EL (cell line): ENCODE results near the gene TRMO.
A peak's percentile ranks its signal among the peaks of the same experiment; 100 is the strongest.
"Not testable (repeated sequence)": the region's sequence is repeated elsewhere in the genome, so short reads cannot be mapped to it uniquely, and the experiment has no call there.

Source experiments
- DNase-seq: peaks from one replicate; pipeline ENCODE4 v3.0.0-alpha.2; 2016

TRMO gene, protein sequence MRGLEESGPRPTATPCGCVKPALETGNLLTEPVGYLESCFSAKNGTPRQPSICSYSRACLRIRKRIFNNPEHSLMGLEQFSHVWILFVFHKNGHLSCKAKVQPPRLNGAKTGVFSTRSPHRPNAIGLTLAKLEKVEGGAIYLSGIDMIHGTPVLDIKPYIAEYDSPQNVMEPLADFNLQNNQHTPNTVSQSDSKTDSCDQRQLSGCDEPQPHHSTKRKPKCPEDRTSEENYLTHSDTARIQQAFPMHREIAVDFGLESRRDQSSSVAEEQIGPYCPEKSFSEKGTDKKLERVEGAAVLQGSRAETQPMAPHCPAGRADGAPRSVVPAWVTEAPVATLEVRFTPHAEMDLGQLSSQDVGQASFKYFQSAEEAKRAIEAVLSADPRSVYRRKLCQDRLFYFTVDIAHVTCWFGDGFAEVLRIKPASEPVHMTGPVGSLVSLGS

DNA sequence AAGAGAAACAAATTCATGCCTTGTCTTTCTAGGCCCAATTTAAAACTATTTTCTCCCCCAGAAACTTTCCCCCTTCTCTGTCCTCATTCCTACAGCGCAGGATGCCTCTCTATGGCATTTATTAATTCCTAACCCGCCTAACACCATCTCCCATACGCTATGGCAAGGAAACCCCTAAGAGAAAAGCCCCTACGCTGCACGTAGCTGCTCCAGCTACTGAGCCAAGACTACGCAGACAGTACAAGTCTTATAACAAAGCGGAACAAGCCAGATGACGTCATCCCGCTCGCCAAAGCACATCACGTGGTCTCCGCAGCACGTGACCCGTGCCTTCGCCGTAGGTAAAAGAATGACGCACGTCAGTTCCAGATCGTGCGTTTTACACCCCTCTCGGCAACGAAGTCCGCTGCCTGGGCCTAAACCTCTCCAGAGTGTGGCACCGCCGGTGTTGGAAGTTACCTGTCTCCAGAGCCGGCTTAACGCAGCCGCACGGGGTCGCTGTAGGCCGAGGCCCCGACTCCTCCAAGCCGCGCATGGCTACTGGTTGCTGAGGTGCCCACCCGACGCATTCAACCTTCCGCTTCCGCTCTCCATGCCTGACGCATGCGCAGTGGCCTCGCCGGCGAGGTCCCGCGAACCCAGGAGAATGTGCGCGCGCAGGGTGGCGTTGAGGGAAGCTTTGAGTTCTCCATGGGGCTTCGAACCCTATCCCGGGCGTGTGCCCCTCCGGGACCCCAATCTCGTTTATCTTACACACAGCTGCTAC is at the start of gene TRMO:
TRMO (minus strand) TSS at position 542 of the 766 bp plus-strand sequence; CDS start at position 535, 7 bp downstream.
- peak; percentile 98 for DNase-seq

DNA sequence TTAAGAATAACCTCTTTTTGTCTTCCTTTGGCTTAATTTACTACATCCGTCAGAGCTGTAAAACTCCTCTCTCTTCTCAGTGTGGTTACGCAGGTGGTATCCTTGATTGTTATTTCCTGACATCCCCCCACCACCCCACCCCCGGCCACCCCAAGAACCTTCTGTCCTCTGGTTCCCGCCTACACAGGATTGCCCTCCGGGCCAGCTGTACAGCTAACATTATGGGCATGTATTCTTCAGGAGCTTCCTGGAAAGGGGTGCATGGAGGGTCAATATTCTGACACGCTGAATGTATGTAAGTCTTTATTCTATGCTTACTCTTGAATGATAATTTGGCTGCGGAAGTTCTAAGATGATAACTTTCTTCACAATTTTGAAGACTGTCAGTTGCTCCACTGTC is 47.9 kb upstream of the TRMO start:
- no peak for DNase-seq

DNA sequence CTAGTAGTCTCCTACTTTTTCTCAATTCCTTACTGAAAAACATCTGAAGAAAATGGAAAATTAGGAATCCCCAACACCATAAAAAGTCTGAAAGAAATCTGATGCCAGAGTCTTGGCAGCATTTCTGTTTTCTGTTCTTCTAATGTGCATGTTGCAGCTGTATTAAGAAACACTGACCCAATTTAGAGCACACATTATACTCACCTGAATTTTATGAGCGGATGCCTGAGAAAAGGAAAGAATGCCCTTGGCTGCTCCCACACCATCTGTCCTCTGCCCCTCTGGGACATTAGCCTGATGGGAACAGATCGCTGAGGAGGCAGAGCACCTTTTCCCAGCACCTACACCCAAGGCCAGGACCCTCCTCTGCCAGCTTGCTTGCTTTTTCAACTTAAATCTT is 46.7 kb upstream of the TRMO start:
- no peak for DNase-seq

DNA sequence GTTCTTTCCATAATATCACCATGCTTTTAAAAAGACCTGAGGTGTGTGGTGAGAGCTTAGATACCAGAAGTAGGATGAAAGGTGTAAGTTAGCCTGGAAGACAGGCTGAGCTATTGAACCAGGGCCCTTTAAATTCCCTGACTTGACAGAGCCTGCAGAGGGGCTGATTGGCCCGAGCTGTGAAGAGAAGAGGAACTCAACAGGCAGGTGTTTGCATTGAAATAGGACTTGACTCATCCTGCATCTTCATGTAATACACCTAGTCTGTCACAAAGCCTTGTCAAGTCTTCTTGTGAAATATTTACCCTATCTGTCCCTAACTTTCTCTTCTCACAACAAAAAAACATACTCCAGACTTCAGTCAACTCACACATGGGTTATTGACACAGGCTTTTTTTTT is 44.2 kb upstream of the TRMO start:
- no peak for DNase-seq

DNA sequence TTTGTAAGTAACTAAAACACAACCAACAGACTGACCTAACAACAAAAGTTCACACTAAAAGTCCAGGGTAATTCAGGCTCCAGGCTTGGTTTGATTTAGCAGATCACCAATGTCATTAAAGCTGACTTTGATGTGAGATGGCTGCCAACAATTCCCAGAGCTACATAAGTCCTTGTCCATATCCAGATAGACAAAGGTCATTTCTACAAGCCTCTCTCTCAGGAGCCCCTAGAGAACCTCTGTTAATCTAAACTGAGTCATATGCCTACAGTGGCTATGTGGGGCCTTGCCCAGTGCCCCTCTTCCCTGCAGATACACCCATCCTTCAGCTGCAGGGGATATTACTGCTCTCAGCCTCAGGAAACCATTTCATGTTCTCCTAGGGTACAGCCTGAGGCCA is 42.6 kb upstream of the TRMO start:
- no peak for DNase-seq

DNA sequence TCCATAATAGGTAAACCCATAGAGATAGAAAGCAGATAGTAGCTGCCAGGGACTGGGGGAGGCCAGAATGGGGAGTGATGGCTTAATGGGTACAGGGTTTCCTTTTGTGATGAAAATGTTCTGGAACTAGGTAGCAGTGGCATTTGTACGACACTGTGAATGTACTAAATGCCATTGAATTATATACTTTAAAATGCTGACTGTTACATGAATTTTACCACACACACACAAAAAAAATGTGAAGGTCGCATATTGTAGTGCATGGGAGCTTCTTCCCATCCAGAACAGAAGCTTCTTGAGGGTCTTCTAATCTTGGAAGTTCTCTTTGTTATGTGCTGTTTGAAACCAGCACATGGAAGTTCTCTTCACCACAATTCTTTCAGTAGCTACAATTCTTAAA is 40.9 kb upstream of the TRMO start:
- DNase-seq: no peak

DNA sequence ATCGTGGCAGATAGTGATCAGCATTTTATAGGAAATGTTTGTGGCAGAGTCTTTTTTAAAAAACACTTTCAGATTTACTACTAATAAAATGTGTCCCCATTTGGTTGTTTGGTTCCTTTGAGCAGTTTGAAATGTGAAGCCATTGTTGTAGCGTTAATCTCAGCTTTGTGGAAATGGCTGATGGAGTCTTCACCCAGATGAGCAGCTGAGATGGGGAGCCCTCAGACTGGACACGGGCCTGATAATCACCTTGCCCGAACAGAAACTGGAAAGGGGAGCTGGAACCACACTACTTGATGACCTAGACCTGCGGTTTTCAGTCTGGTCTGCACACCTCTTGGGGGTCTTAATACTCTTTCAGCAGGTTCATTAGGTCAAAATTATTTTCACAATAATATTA is 40.3 kb upstream of the TRMO start:
- no peak for DNase-seq

DNA sequence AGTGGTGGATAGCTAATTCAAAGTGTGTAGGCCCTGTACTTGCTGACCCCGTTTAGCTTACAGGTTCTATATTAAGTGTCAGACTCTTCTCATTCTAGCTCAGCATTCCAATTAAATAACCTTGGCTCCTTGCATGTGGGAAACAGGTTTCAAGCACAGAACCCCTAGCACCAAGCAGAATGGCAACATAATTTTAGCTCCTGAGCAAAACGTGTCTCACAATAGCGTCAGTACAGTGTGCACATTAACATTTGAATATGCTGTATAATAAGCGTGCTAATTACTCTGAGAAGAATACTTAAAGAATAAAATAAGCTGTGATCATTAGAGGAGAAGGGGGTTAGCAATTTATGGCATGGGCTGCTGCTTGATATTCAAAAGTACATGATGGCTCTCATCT is 39.8 kb upstream of the TRMO start:
- no peak for DNase-seq

DNA sequence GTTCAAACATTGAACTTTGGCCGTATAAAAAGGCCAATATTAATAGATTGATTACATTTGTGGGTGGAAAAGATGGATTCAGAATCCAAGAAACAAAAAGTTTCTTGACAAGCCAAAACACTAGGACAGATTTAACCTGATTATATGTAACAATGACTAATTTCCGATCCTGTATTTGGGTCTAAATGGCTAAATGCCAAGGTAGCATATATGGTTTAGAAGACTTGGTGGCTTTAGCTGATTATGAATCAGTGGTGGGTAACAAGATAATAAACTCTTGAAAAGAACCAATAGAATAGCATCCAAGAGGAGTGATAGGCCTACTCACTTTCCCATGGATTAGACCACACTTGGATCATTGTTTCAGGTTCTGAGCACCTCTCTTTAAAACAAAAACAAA is 39.1 kb upstream of the TRMO start:
- no peak for DNase-seq

DNA sequence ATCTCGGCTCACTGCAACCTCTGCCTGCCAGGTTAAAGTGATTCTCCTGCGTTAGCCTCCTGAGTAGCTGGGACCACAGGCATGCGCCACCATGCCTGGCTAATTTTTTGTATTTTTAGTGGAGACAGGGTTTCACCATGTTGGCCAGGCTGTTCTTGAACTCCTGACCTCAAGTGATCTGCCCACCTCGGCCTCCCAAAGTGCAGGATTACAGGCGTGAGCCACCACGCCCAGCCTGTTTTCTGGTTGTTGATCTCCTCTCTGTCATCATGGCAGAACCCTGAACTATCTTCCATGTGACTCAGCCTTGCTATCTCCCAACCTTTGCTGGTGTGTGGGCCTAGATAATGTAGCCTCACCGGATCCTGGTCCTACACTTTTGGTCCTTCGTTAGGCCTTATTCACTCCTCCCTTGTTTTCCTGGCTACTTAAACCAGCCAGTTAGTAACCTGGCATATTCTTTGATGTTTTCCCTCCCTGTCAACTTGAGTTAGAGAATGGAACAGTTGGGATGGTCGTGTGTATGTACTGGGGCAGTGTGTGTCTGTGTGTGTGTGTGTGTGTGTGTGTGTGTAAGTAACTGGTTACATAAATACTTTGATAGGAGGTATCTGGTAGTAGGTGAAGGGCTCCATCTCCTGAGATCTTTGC is 38.5 kb upstream of the TRMO start:
- DNase-seq: not testable (repeated sequence)

DNA sequence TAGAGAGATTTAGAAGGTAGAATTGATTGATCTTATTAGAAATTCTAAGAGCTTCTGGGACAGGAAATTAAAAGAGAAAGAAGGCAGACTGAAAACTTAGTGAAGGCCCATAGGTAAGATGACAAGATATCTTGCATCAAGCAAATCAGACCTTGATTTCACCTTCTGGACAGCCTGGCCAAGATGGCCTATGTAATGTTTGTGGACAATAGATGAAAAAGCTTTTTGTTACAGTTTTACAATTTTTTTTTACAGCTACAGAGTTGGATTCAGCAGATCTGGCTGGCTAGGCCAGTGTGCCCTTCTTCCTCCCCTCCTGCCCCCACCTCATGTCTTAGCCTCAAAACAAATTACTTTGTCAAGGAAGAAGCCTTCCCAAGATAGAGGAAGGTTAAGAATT is 37.3 kb upstream of the TRMO start:
- no peak for DNase-seq

DNA sequence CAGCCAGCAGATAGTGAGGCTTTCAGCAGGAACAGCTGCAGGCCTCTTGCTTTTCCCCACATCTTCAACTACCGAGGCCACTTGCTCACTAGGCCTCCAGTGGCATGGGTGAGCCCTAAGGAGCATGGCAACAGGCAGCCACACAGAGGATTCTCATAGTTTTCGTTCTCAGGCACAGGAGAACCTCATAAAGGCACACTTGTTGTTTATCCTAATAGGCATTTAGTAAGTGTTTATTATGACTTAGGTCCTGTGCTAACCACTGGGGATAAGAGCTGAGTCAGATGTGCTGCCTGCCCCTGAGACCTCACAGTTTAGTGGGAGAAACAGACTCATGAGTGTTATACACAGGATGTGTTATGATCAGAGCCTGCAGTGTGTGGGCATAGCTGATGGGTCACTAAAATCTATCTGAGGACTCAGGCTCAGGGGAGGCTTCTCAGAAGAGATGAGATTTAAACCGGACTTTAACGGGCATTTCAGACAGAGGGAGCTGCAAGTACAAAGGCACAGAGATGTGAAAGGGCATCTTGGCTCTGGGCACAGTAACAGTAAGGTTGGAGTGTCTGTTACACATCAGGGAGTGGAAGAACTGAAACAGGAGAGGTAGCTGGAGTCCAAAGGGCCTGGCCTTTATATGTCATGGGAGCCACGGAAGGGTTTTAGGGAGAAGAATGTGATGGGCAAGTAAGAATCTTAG is 36.7 kb upstream of the TRMO start:
- peak; percentile 55 for DNase-seq

DNA sequence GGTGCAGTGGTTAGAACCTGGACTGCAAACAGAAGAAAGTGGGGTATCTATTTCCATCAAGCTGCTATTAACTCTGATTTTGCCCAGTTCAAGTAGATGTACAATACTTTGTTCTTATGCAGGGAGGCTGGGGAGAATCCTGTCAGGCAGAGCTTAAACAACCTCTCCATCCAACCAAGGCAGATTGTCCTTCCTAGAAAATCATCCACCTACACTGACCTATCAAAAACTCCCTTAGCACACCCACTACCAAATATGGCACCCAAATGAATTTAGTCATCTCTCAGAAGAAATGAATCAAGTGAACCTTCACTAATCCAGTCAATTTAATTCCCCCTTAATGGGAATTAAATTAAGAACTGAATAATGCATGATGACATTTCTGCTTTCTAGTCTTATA is 34.0 kb upstream of the TRMO start:
- DNase-seq: no peak

DNA sequence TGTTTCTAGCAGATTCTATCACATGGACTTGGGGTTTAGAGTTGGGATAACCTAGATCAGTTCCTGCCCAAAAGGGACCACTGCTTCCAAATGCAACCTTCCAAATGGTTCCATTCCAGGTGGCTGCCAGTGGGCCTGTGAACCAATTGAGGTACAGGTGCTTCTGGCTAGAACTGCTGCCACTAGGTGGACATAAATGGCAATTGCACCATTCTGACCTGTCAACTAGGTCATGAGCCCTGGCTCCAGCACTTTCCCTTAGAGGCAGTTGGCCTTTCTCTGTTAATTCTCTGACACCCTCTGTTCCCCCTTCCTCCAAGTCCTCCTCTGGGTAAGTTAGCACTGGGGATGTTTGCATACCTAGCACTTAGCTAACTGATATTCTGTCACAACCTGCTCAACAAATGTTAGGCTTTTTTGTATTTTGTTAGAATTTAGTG is 32.3 kb upstream of the TRMO start:
- DNase-seq: peak; percentile 18

DNA sequence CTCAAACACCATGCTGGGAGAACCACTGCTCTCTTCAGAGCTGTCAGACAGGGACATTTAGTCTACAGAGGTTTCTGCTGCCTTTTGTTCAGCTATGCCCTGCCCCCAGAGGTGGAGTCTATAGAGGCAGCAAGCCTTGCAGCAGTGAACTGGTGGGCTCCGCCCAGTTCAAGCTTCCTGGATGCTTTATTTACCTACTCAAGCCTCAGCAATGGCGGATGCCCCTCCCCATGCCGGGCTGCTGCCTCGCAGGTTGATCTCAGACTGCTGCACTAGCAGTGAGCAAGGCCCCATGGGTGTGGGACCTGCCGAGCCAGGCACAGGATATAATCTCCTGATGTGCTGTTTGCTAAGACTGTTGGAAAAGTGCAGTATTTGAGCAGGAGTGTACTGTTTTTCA is 28.6 kb upstream of the TRMO start:
- DNase-seq: not testable (repeated sequence)

DNA sequence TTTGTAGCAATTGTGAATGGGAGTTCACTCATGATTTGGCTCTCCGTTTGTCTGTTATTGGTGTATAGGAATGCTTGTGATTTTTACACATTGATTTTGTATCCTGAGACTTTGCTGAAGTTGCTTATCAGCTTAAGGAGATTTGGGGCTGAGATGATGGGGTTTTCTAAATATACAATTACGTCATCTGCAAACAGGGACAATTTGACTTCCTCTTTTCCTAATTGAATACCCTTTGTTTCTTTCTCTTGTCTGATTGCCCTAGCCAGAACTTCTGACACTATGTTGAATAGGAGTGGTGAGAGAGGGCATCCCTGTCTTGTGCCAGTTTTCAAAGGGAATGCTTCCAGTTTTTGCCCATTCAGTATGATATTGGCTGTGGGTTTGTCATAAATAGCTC is 24.8 kb upstream of the TRMO start:
- DNase-seq: not testable (repeated sequence)

DNA sequence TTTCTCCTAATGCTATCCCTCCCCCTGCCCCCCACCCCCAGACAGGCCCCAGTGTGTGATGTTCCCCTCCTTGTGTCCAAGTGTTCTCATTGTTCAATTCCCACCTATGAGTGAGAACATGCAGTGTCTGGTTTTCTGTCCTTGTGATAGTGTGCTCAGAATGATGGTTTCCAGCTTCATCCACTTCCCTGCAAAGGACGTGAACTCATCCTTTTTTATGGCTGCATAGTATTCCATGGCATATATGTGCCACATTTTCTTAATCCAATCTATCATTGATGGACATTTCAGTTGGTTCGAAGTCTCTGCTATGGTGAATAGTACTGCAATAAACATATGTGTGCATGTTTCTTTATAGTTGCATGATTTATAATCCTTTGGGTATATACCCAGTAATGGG is 23.2 kb upstream of the TRMO start:
- not testable (repeated sequence) for DNase-seq

DNA sequence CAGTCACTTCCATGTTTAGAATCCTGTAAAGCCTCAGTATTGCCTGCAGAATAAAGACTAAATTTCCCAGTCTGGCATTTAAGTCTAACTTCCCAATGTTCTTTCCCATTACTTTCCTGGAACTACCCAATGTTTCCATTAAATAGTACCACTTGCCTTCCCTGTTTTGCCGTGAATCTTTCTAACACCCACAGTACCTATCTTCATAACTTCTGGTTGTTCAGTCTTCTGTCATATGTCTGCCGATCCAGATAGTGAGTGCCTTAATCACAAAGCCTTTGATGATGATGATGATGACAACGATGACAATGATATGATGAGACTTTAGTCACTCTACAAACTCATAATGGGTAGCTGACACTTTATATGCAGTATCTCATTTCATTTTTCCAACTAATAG is 22.3 kb upstream of the TRMO start:
- DNase-seq: no peak

DNA sequence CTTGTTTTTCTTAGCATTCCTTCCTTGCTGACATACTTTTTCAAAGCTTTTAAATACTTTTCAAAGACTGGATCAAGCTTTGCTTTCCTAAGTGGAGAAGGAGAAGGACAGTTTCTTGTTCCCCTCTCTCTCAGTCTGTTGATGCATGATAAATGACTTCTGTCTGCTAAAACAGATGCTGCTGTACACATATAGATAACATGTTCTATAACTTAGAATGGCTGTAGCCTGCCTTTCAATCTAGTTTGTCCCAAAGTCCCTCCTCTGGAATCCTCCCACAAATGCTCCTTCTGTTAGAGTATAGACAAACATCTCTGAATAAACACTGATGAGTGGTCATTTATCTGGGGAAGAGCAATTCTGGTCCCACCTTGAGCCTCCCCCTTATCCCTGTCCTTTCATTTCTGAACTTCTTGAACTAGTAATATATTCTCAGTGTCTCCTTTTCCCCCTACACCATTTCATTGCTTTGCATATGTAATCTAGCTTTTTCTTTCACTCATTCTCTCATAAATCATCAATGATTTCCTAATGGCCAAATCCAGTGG is 21.1 kb upstream of the TRMO start:
- no peak for DNase-seq

DNA sequence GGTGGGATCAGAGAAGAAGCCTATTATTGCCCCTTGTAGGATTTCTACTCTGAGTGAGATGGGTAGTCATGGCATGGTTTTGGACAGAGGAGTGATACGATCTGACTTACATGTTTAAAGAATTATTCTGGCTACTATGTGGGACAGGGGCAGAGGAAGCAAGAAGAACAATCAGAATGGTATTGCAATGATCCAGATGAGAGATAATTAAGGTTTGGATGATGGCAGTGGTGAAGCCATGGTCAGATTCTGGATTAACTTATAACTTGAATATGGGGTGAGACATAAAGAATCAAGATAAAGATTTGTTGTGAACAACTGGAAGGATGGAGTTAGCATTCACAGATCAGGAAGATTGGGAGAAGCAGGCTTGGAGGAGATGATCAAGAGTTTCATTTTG is 19.0 kb upstream of the TRMO start:
- no peak for DNase-seq

DNA sequence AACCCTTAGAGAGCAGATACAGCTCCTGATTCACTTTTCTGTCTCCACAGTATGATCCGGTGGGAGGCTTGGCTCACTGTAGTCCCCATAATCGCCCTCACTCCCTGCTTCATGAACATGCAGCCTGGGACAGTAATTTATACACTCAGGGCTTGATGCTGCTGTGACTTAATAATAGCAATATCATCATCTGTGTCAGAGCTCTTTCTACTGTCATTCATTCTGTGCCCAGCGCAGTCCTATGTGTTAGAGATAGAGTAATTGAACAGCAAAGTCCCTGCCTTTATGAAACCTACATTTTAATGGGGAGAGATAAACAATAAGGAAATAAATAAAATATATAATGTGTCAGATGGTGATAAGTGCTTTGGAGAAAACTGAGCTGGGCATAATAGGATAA is 18.4 kb upstream of the TRMO start:
- no peak for DNase-seq

DNA sequence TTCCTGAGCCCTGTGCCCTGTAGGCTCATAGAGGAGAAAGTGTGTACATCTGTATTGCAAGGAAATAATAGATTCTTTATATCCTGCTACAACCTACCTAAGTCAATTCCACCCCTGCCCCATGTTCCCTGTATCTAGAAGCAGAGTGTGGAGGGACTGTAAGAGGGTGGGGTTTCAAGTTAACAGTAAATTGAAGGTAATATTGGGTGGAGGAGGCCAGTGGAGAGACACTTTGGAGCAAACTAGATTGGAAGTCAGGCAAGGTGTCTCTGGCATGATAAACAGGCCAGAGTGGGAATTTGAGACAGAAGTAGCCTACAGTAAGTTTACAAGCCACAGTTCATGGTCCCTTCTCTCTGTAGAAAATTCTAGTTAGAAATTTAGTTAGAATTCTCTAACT is 17.9 kb upstream of the TRMO start:
- no peak for DNase-seq
